Progenitor cell of endocrine pancreas (in vitro differentiated cells): ENCODE measurements around the gene ABCA10. TPM values are rescaled to one million over a fixed set of nuclear protein-coding genes. Genes with fewer than 3 reads are reported as not detected.

ENCODE experiments used
- DNase-seq: peaks from one replicate; pipeline ENCODE4 v3.0.0; 2021; ENCODE audit warnings: low spot score; ENCODE audit not compliant: unreplicated experiment
- H3K27ac Mint-ChIP-seq: 2 replicates; pipeline ENCODE4 v1.8.0; 2021; ENCODE audit warnings: mild to moderate bottlenecking, moderate library complexity, mixed read lengths
- H3K27me3 Mint-ChIP-seq: 2 replicates; pipeline ENCODE4 v1.8.0; 2021; ENCODE audit warnings: mixed read lengths
- H3K36me3 Mint-ChIP-seq: 2 replicates; pipeline ENCODE4 v1.8.0; 2022; ENCODE audit warnings: mixed read lengths; ENCODE audit not compliant: insufficient read depth
- H3K4me1 Mint-ChIP-seq: 2 replicates; pipeline ENCODE4 v1.8.0; 2021; ENCODE audit warnings: low read depth, mixed read lengths
- H3K4me3 Mint-ChIP-seq: 2 replicates; pipeline ENCODE4 v1.8.0; 2021; ENCODE audit warnings: low read depth, mild to moderate bottlenecking, moderate library complexity, mixed read lengths
- H3K9me3 Mint-ChIP-seq: 2 replicates; pipeline ENCODE4 v1.8.0; 2021; ENCODE audit warnings: low read depth, mixed read lengths
- CTCF ChIP-seq: fragments of 200-600 bp; sonication (generic); IDR thresholded peaks from one replicate; pipeline ENCODE4 v1.5.0; 2021; ENCODE audit warnings: antibody characterized with exemption, mild to moderate bottlenecking; ENCODE audit not compliant: unreplicated experiment
- total RNA-seq: library from RNA; stranded (reverse); gene quantifications from 2 replicates; pipeline ENCODE4 v1.2.1, GENCODE V29; 2021

ABCA10 gene
- total RNA-seq, 1 donor from 2014 or later, result 0.17 TPM

GRCh38 chr17:69147460-69147859 is 81.2 kb downstream of the ABCA10 start:
- Mint-ChIP-seq H3K4me3 (no peak overlapping the region), H3K27me3 (no peaks in the 10 kb centered on the region), H3K4me1 (no peaks in the 10 kb centered on the region), H3K9me3 (peaks cover 9% of the 10 kb centered on the region), H3K36me3 (no peaks in the 10 kb centered on the region), H3K27ac (no peak overlapping the region)
- TF ChIP-seq CTCF, result no peak
- DNase-seq, result no peak

GRCh38 chr17:69144331-69145255 is 84.0 kb downstream of the ABCA10 start:
- no peak overlapping the region for H3K4me3 Mint-ChIP-seq
- no peak for TF ChIP-seq CTCF
- H3K27me3 Mint-ChIP-seq, result no peaks in the 10 kb centered on the region
- H3K4me1 Mint-ChIP-seq, result peaks cover 1% of the 10 kb centered on the region
- H3K9me3 Mint-ChIP-seq, result no peaks in the 10 kb centered on the region
- H3K27ac Mint-ChIP-seq, result no peak overlapping the region
- DNase-seq, result no peak
- H3K36me3 Mint-ChIP-seq, result no peaks in the 10 kb centered on the region

GRCh38 chr17:69143683-69144231 is 84.9 kb downstream of the ABCA10 start:
- Mint-ChIP-seq H3K9me3 (no peaks in the 10 kb centered on the region), H3K27ac (no peak overlapping the region)

GRCh38 chr17:69143151-69143550 is 85.5 kb downstream of the ABCA10 start:
- Mint-ChIP-seq H3K27me3 (no peaks in the 10 kb centered on the region), H3K36me3 (no peaks in the 10 kb centered on the region), H3K4me3 (no peak overlapping the region), H3K4me1 (peaks cover 1% of the 10 kb centered on the region), H3K27ac (no peak overlapping the region), H3K9me3 (no peaks in the 10 kb centered on the region)
- TF ChIP-seq CTCF, result no peak
- DNase-seq, result no peak

More at GRCh38 chr17:69143683-69144231, 84.9 kb downstream of the ABCA10 start:
- DNase-seq, result no peak
- TF ChIP-seq CTCF, result no peak
- H3K4me3 Mint-ChIP-seq, result no peak overlapping the region
- H3K36me3 Mint-ChIP-seq, result no peaks in the 10 kb centered on the region
- H3K4me1 Mint-ChIP-seq, result peaks cover 1% of the 10 kb centered on the region
- no peaks in the 10 kb centered on the region for H3K27me3 Mint-ChIP-seq

GRCh38 chr17:69142175-69142802 is 86.3 kb downstream of the ABCA10 start:
- Mint-ChIP-seq H3K27ac (no peak overlapping the region), H3K9me3 (no peaks in the 10 kb centered on the region), H3K4me1 (peaks cover 1% of the 10 kb centered on the region), H3K36me3 (no peaks in the 10 kb centered on the region), H3K27me3 (no peaks in the 10 kb centered on the region), H3K4me3 (no peak overlapping the region)
- no peak for TF ChIP-seq CTCF
- DNase-seq, result no peak
